Keratinocyte (primary cell): ENCODE results near the gene BCAS1.

Experiments used
- EZH2 ChIP-seq: IDR thresholded peaks from one replicate; pipeline ENCODE4 v1.6.1; 2012; ENCODE audit warnings: inconsistent platforms, mild to moderate bottlenecking, low read length, moderate library complexity
- TF ChIP-seq, protein P1 (sequence below), 3 experiments: IDR thresholded peaks in 1 of 3; conservative IDR thresholded peaks in 1 of 3; optimal IDR thresholded peaks in 1 of 3; 2 replicates in 2 of 3; 3 replicates in 1 of 3; pipeline versions ENCODE3 to v1.5.1; 2011; ENCODE audit warnings: low read length in 3 of 3, mild to moderate bottlenecking in 3 of 3, moderate library complexity in 2 of 3, control low read depth in 1 of 3, inconsistent platforms in 1 of 3; ENCODE audit not compliant: insufficient read depth in 2 of 3; ENCODE audit errors: extremely low read depth in 1 of 3

DNA sequence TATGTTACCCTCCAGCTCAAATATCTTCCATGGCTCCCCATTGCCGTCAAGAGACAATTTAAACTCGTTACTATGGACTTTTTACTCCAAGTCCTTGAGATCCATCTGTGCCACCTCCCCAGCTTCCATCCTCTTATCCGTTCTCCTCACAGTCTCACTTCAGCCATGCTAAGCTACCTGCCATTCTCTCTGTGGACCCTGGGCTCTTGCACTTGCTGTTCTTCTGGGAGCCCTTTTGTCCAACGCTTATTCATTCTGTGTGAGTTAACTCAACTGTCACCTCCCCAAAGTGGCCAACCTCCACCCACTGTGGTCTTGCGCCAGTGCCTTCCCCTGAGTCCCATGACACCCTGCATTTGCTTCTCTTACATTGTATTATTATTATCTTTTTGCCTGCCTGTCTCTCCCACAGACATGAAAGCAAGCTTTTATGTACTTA lies 132.4 kb downstream of the BCAS1 start:
- TF ChIP-seq, protein P1, sequence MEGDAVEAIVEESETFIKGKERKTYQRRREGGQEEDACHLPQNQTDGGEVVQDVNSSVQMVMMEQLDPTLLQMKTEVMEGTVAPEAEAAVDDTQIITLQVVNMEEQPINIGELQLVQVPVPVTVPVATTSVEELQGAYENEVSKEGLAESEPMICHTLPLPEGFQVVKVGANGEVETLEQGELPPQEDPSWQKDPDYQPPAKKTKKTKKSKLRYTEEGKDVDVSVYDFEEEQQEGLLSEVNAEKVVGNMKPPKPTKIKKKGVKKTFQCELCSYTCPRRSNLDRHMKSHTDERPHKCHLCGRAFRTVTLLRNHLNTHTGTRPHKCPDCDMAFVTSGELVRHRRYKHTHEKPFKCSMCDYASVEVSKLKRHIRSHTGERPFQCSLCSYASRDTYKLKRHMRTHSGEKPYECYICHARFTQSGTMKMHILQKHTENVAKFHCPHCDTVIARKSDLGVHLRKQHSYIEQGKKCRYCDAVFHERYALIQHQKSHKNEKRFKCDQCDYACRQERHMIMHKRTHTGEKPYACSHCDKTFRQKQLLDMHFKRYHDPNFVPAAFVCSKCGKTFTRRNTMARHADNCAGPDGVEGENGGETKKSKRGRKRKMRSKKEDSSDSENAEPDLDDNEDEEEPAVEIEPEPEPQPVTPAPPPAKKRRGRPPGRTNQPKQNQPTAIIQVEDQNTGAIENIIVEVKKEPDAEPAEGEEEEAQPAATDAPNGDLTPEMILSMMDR (optimal IDR thresholded peaks at IDR 0.05 in 1 of 3, IDR thresholded peaks at IDR 0.05 in 1 of 3, conservative IDR thresholded peaks at IDR 0.05 in 1 of 3; ENCODE audit: extremely low read depth in 1 of 3, insufficient read depth in 2 of 3, low read length in 3 of 3) = no peak
- no peak for TF ChIP-seq EZH2
